OCI-LY7 (cell line): ENCODE data around the gene SHH.

Source experiments
- CTCF ChIP-seq: fragments of 200-600 bp; sonication (generic); conservative IDR thresholded peaks from 2 replicates; pipeline ENCODE4 v1.5.1; 2014; ENCODE audit warnings: mild to moderate bottlenecking, antibody characterized with exemption, low read length, moderate library complexity, mixed read lengths
- EZH2phosphoT487 ChIP-seq: fragments of 200-600 bp; sonication (generic); IDR thresholded peaks from 2 replicates; pipeline ENCODE4 v1.6.1; 2018; ENCODE audit warnings: low read depth, borderline replicate concordance, mild to moderate bottlenecking, mixed run types, antibody characterized with exemption, low read length, moderate library complexity, mixed read lengths

DNA sequence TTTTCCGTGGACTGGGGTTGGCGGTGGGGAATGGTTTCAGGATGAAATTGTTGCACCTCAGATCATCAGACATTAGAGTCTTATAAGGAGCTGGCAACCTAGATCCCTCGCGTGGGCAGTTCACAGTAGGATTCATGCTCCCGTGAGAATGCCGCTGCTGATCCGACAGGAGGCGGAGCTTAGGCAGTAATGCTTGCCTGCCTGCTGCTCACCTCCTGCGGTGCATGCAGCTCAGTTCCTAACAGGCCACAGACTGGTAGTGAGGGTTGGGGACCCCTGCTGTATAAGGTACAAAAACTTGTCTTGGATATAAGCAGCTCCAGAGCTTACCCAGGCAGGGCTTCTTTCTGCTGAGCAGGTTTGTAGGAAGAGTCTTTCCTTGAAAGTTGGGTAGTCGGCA, 53.9 kb downstream of the SHH start:
- TF ChIP-seq CTCF (no peak), EZH2phosphoT487 (no peak)
